ENCODE data around the gene MKRN3.

The MKRN3 gene

DNA sequence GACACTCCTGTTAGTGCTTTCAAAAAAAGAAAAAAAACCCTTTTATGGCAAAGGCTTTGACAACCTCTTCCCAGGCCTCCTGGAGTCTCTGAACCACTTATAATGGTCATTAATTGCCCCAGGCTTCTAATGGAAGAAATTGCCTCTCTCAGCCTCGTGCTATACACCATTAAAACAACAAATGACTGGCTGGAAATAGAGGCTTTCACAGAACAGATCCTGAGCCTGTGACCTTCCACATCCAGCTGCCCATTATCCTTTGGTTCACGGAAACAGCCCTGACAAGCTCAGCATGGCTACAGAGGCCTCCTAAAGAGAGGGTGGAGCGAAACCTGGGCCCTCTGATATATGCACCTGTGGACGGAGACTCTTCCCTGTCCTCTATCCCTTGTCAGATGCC, 26.8 kb upstream of the MKRN3 start:
- no peak for DNase-seq (ENCODE audit: low read depth)
- no peak overlapping the region for H3K4me3 ChIP-seq (ENCODE audit: low read depth, low read length)
- TF ChIP-seq CTCF (conservative IDR thresholded peaks at IDR 0.05; ENCODE audit: low read depth, low read length), result no peak

DNA sequence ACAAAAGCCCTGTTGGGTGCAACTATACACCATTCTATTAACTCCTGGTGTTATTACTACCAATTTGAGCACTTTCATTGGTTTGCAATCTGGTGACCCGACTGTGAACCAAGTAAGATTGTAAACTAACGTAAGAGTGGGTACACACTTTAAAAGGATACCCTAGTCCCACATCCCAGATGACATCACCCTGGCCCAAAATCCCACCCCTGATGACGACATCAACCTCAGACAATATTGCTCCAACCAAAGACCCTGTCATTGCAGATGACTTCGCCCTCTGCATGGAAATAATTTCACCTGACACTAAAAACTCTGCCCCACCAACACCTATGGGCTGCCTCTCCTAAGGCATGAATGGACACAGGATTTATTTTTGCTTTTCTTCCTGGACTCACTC, 25.6 kb upstream of the MKRN3 start:
- no peak overlapping the region for H3K4me3 ChIP-seq (ENCODE audit: low read depth, low read length)
- TF ChIP-seq CTCF (conservative IDR thresholded peaks at IDR 0.05; ENCODE audit: low read depth, low read length), result no peak
- DNase-seq (ENCODE audit: low read depth), result no peak

DNA sequence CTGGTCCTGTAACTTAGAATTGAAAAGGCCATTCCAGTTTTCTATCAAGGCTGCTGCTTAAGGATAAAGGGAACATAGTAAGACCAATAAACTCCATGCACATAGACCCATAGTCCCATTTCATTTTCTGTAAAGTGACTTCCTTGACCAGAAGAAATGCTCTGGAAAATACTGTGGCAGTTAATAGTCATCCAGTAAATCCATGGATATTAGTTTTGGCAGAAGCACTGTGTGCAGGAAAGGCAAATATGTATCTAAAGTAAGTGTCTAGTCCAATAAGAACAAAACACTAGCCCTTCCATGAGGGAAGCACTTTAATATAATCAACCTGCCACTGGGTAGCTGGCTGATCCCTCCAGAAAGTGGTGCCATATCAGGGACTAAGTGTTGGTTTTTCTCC, 19.3 kb upstream of the MKRN3 start:
- H3K4me3 ChIP-seq (ENCODE audit: low read depth, low read length), result no peak overlapping the region
- no peak for TF ChIP-seq CTCF (conservative IDR thresholded peaks at IDR 0.05; ENCODE audit: low read depth, low read length)

GRCh38 chr15:23548071-23548470, 17.4 kb upstream of the MKRN3 start:
- DNase-seq (ENCODE audit: low read depth), result no peak
- H3K4me3 ChIP-seq (ENCODE audit: low read depth, low read length), result no peak overlapping the region
- TF ChIP-seq CTCF (conservative IDR thresholded peaks at IDR 0.05; ENCODE audit: low read depth, low read length), result no peak

More for the DNA sequence above, 19.3 kb upstream of the MKRN3 start:
- DNase-seq (ENCODE audit: low read depth), result no peak

- TF ChIP-seq CTCF (conservative IDR thresholded peaks at IDR 0.05; ENCODE audit: low read depth, low read length), result no peak
- DNase-seq (ENCODE audit: low read depth), result no peak
- H3K4me3 ChIP-seq (ENCODE audit: low read depth, low read length), result no peak overlapping the region
Observed at GRCh38 chr15:23561914-23562313, 3.6 kb upstream of the MKRN3 start.

GRCh38 chr15:23564821-23565394, 566 bp upstream of the MKRN3 start:
- H3K4me3 ChIP-seq (ENCODE audit: low read depth, low read length), result no peak overlapping the region
- TF ChIP-seq CTCF (conservative IDR thresholded peaks at IDR 0.05; ENCODE audit: low read depth, low read length), result no peak
- no peak for DNase-seq (ENCODE audit: low read depth)

DNA sequence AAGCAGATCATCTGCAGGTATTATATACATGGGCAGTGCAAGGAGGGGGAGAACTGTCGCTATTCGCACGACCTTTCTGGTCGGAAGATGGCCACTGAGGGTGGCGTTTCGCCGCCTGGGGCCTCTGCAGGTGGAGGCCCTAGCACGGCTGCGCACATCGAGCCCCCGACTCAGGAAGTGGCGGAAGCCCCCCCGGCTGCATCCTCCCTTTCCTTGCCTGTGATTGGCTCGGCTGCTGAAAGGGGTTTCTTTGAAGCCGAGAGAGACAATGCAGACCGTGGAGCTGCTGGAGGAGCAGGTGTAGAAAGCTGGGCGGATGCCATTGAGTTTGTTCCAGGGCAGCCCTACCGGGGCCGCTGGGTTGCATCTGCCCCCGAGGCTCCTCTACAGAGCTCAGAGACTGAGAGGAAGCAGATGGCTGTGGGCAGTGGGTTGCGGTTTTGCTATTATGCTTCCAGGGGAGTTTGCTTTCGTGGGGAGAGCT, 639 bp downstream of the MKRN3 start:
- no peak for DNase-seq (ENCODE audit: low read depth)
- TF ChIP-seq CTCF (conservative IDR thresholded peaks at IDR 0.05; ENCODE audit: low read depth, low read length), result no peak
- H3K4me3 ChIP-seq (ENCODE audit: low read depth, low read length), result peak overlapping the region; percentile 42

Data from choroid plexus epithelial cell (primary cell).